ENCODE results near the gene ANAPC10. TPM values are rescaled to one million over a fixed set of nuclear protein-coding genes. Genes with fewer than 3 reads are reported as not detected.
"Not testable (repeated sequence)": the region's sequence is repeated elsewhere in the genome, so short reads cannot be mapped to it uniquely, and the experiment has no call there.

ANAPC10 gene
- total RNA-seq, 1 experiment from 2014 or later = 22.9 TPM

GRCh38 chr4:145010315-145010714 lies 87.7 kb downstream of the ANAPC10 start:
- H3K36me3 ChIP-seq (replicated peaks; ENCODE audit: control insufficient read depth, insufficient read depth, low read length); DNase-seq; H3K27me3 ChIP-seq (ENCODE audit: control insufficient read depth, insufficient read depth, low read length); H3K4me3 ChIP-seq (ENCODE audit: insufficient read depth, low read depth, low read length): not testable (repeated sequence)

GRCh38 chr4:145003675-145004074 lies 94.3 kb downstream of the ANAPC10 start:
- DNase-seq = no peak
- Histone ChIP-seq H3K4me3 (ENCODE audit: insufficient read depth, low read depth, low read length) (no peak overlapping the region), H3K36me3 (replicated peaks; ENCODE audit: control insufficient read depth, insufficient read depth, low read length) (no peaks in the 10 kb centered on the region), H3K27me3 (ENCODE audit: control insufficient read depth, insufficient read depth, low read length) (no peaks in the 10 kb centered on the region)

- Histone ChIP-seq H3K27me3 (ENCODE audit: control insufficient read depth, insufficient read depth, low read length) (no peaks in the 10 kb centered on the region), H3K4me3 (ENCODE audit: insufficient read depth, low read depth, low read length) (no peak overlapping the region), H3K36me3 (replicated peaks; ENCODE audit: control insufficient read depth, insufficient read depth, low read length) (no peaks in the 10 kb centered on the region)
- DNase-seq = no peak
Measured at GRCh38 chr4:145001635-145002034, 96.4 kb downstream of the ANAPC10 start.

GRCh38 chr4:145000656-145001055 lies 97.3 kb downstream of the ANAPC10 start:
- H3K36me3 ChIP-seq (replicated peaks; ENCODE audit: control insufficient read depth, insufficient read depth, low read length); H3K4me3 ChIP-seq (ENCODE audit: insufficient read depth, low read depth, low read length); DNase-seq; H3K27me3 ChIP-seq (ENCODE audit: control insufficient read depth, insufficient read depth, low read length): not testable (repeated sequence)

- H3K4me3 ChIP-seq (ENCODE audit: insufficient read depth, low read depth, low read length) = no peak overlapping the region
- H3K27me3 ChIP-seq (ENCODE audit: control insufficient read depth, insufficient read depth, low read length) = no peaks in the 10 kb centered on the region
- DNase-seq = no peak
- no peaks in the 10 kb centered on the region for H3K36me3 ChIP-seq (replicated peaks; ENCODE audit: control insufficient read depth, insufficient read depth, low read length)
Measured at GRCh38 chr4:144989306-144989705, 108.7 kb downstream of the ANAPC10 start.

GRCh38 chr4:144985531-144985930 lies 112.5 kb downstream of the ANAPC10 start:
- DNase-seq = no peak
- H3K27me3 ChIP-seq (ENCODE audit: control insufficient read depth, insufficient read depth, low read length) = no peaks in the 10 kb centered on the region
- H3K4me3 ChIP-seq (ENCODE audit: insufficient read depth, low read depth, low read length) = no peak overlapping the region
- H3K36me3 ChIP-seq (replicated peaks; ENCODE audit: control insufficient read depth, insufficient read depth, low read length) = no peaks in the 10 kb centered on the region

- Histone ChIP-seq H3K27me3 (ENCODE audit: control insufficient read depth, insufficient read depth, low read length) (no peaks in the 10 kb centered on the region), H3K4me3 (ENCODE audit: insufficient read depth, low read depth, low read length) (no peak overlapping the region), H3K36me3 (replicated peaks; ENCODE audit: control insufficient read depth, insufficient read depth, low read length) (no peaks in the 10 kb centered on the region)
- DNase-seq = no peak
Measured at GRCh38 chr4:144985014-144985413, 113.0 kb downstream of the ANAPC10 start.

- Histone ChIP-seq H3K4me3 (ENCODE audit: insufficient read depth, low read depth, low read length) (no peak overlapping the region), H3K36me3 (replicated peaks; ENCODE audit: control insufficient read depth, insufficient read depth, low read length) (no peaks in the 10 kb centered on the region), H3K27me3 (ENCODE audit: control insufficient read depth, insufficient read depth, low read length) (no peaks in the 10 kb centered on the region)
- DNase-seq = no peak
Measured at GRCh38 chr4:144984241-144984640, 113.8 kb downstream of the ANAPC10 start.

GRCh38 chr4:144975718-144976117 lies 122.3 kb downstream of the ANAPC10 start:
- DNase-seq = no peak
- Histone ChIP-seq H3K36me3 (replicated peaks; ENCODE audit: control insufficient read depth, insufficient read depth, low read length) (no peaks in the 10 kb centered on the region), H3K27me3 (ENCODE audit: control insufficient read depth, insufficient read depth, low read length) (no peaks in the 10 kb centered on the region), H3K4me3 (ENCODE audit: insufficient read depth, low read depth, low read length) (no peak overlapping the region)

- no peak for DNase-seq
- Histone ChIP-seq H3K4me3 (ENCODE audit: insufficient read depth, low read depth, low read length) (no peak overlapping the region), H3K36me3 (replicated peaks; ENCODE audit: control insufficient read depth, insufficient read depth, low read length) (no peaks in the 10 kb centered on the region), H3K27me3 (ENCODE audit: control insufficient read depth, insufficient read depth, low read length) (no peaks in the 10 kb centered on the region)
Measured at GRCh38 chr4:144970597-144970996, 127.4 kb downstream of the ANAPC10 start.

GRCh38 chr4:144969821-144970220 lies 128.2 kb downstream of the ANAPC10 start:
- Histone ChIP-seq H3K27me3 (ENCODE audit: control insufficient read depth, insufficient read depth, low read length) (no peaks in the 10 kb centered on the region), H3K36me3 (replicated peaks; ENCODE audit: control insufficient read depth, insufficient read depth, low read length) (no peaks in the 10 kb centered on the region)
- no peak for DNase-seq

GRCh38 chr4:144968606-144969005 lies 129.4 kb downstream of the ANAPC10 start:
- no peak for DNase-seq
- no peaks in the 10 kb centered on the region for H3K27me3 ChIP-seq (ENCODE audit: control insufficient read depth, insufficient read depth, low read length)
- no peak overlapping the region for H3K4me3 ChIP-seq (ENCODE audit: insufficient read depth, low read depth, low read length)
- H3K36me3 ChIP-seq (replicated peaks; ENCODE audit: control insufficient read depth, insufficient read depth, low read length) = no peaks in the 10 kb centered on the region

More at GRCh38 chr4:144969821-144970220, 128.2 kb downstream of the ANAPC10 start:
- H3K4me3 ChIP-seq (ENCODE audit: insufficient read depth, low read depth, low read length) = no peak overlapping the region

GRCh38 chr4:144967161-144967560 lies 130.8 kb downstream of the ANAPC10 start:
- Histone ChIP-seq H3K36me3 (replicated peaks; ENCODE audit: control insufficient read depth, insufficient read depth, low read length) (no peaks in the 10 kb centered on the region), H3K4me3 (ENCODE audit: insufficient read depth, low read depth, low read length) (no peak overlapping the region), H3K27me3 (ENCODE audit: control insufficient read depth, insufficient read depth, low read length) (no peaks in the 10 kb centered on the region)
- no peak for DNase-seq

GRCh38 chr4:144962300-144962699 lies 135.7 kb downstream of the ANAPC10 start:
- Histone ChIP-seq H3K36me3 (replicated peaks; ENCODE audit: control insufficient read depth, insufficient read depth, low read length) (no peaks in the 10 kb centered on the region), H3K4me3 (ENCODE audit: insufficient read depth, low read depth, low read length) (no peak overlapping the region), H3K27me3 (ENCODE audit: control insufficient read depth, insufficient read depth, low read length) (no peaks in the 10 kb centered on the region)
- DNase-seq = no peak

- DNase-seq = no peak
- no peak overlapping the region for H3K4me3 ChIP-seq (ENCODE audit: insufficient read depth, low read depth, low read length)
- H3K27me3 ChIP-seq (ENCODE audit: control insufficient read depth, insufficient read depth, low read length) = no peaks in the 10 kb centered on the region
- no peaks in the 10 kb centered on the region for H3K36me3 ChIP-seq (replicated peaks; ENCODE audit: control insufficient read depth, insufficient read depth, low read length)
Measured at GRCh38 chr4:144955104-144955503, 142.9 kb downstream of the ANAPC10 start.

GRCh38 chr4:144954230-144954629 lies 143.8 kb downstream of the ANAPC10 start:
- Histone ChIP-seq H3K36me3 (replicated peaks; ENCODE audit: control insufficient read depth, insufficient read depth, low read length) (no peaks in the 10 kb centered on the region), H3K4me3 (ENCODE audit: insufficient read depth, low read depth, low read length) (no peak overlapping the region), H3K27me3 (ENCODE audit: control insufficient read depth, insufficient read depth, low read length) (no peaks in the 10 kb centered on the region)
- no peak for DNase-seq
